Mesenchymal stem cell (in vitro differentiated cells and primary cell): ENCODE measurements around the gene RERE.

Experiments used
- DNase-seq: peaks from one replicate; pipeline ENCODE4 v3.0.0-alpha.2; 2013
- H2AFZ ChIP-seq: one replicate; pipeline ENCODE4 v1.6.1; 2013; ENCODE audit warnings: low read depth, mild to moderate bottlenecking, control low read depth, inconsistent platforms, low read length, moderate library complexity
- H2AK5ac ChIP-seq: 2 replicates; pipeline ENCODE4 v1.6.1; 2013; ENCODE audit warnings: low read length, moderate library complexity, mild to moderate bottlenecking, inconsistent platforms; ENCODE audit not compliant: severe bottlenecking
- H2BK120ac ChIP-seq: one replicate; pipeline ENCODE4 v1.6.1; 2013; ENCODE audit warnings: low read depth, mild to moderate bottlenecking, inconsistent platforms, low read length, moderate library complexity
- H2BK12ac ChIP-seq, 2 experiments: one replicate each; pipeline ENCODE4 v1.6.1; 2013; ENCODE audit warnings: inconsistent platforms in 2 of 2, low read length in 2 of 2, mild to moderate bottlenecking in 2 of 2, moderate library complexity in 2 of 2, control low read depth in 1 of 2
- H2BK15ac ChIP-seq: one replicate; pipeline ENCODE4 v1.6.1; 2013; ENCODE audit warnings: mild to moderate bottlenecking, low read depth, inconsistent platforms; ENCODE audit not compliant: poor library complexity, severe bottlenecking
- H2BK5ac ChIP-seq: 2 replicates; pipeline ENCODE4 v1.6.1; 2013; ENCODE audit warnings: low read depth, mild to moderate bottlenecking, low read length, control low read depth, inconsistent platforms; ENCODE audit not compliant: poor library complexity, severe bottlenecking
- H3K14ac ChIP-seq, 2 experiments: one replicate each; pipeline ENCODE4 v1.6.1; 2013; ENCODE audit warnings: inconsistent platforms in 2 of 2, low read length in 2 of 2, control low read depth in 1 of 2, mild to moderate bottlenecking in 1 of 2, moderate library complexity in 1 of 2
- H3K18ac ChIP-seq, 2 experiments: one replicate each; pipeline ENCODE4 v1.6.1; 2013; ENCODE audit warnings: inconsistent platforms in 2 of 2, low read length in 2 of 2, control low read depth in 1 of 2, low read depth in 1 of 2, mild to moderate bottlenecking in 1 of 2
- H3K23ac ChIP-seq, 2 experiments: one replicate each; pipeline ENCODE4 v1.6.1; 2013; ENCODE audit warnings: inconsistent platforms in 2 of 2, low read length in 2 of 2, mild to moderate bottlenecking in 2 of 2, moderate library complexity in 2 of 2, control low read depth in 1 of 2
- H3K27ac ChIP-seq: 2 replicates; pipeline ENCODE4 v1.5.1; 2013; ENCODE audit warnings: mild to moderate bottlenecking, moderate library complexity, low read length, control low read depth, inconsistent platforms; ENCODE audit not compliant: poor library complexity, severe bottlenecking
- H3K27me3 ChIP-seq, 2 experiments: 2 replicates each; pipeline versions ENCODE4 v1.6.1 to v1.7.0; 2013; ENCODE audit warnings: low read length in 2 of 2, mild to moderate bottlenecking in 2 of 2, moderate library complexity in 2 of 2, control low read depth in 1 of 2, inconsistent platforms in 1 of 2; ENCODE audit not compliant: control insufficient read depth in 1 of 2, insufficient read depth in 1 of 2
- H3K36me3 ChIP-seq, 2 experiments: 2 replicates each; pipeline versions ENCODE4 v1.6.1 to v1.7.0; 2013; ENCODE audit warnings: low read length in 2 of 2, control low read depth in 1 of 2, inconsistent platforms in 1 of 2, low read depth in 1 of 2, mild to moderate bottlenecking in 1 of 2; ENCODE audit not compliant: insufficient read depth in 2 of 2, control insufficient read depth in 1 of 2
- H3K4ac ChIP-seq, 2 experiments: one replicate each; pipeline ENCODE4 v1.6.1; 2013; ENCODE audit warnings: inconsistent platforms in 2 of 2, low read length in 2 of 2, mild to moderate bottlenecking in 2 of 2, moderate library complexity in 2 of 2, control low read depth in 1 of 2, low read depth in 1 of 2
- H3K4me1 ChIP-seq: 2 replicates; pipeline ENCODE4 v1.6.1; 2013; ENCODE audit warnings: low read depth, low read length, control low read depth; ENCODE audit not compliant: control insufficient read depth, insufficient read depth
- H3K4me2 ChIP-seq: 2 replicates; pipeline ENCODE4 v1.6.1; 2013; ENCODE audit warnings: low read length, mild to moderate bottlenecking, inconsistent platforms; ENCODE audit not compliant: poor library complexity, severe bottlenecking
- H3K4me3 ChIP-seq, 2 experiments: 2 replicates each; pipeline versions ENCODE4 v1.5.1 to v1.7.0; 2013; ENCODE audit warnings: low read length in 2 of 2, mild to moderate bottlenecking in 2 of 2, control low read depth in 1 of 2, low read depth in 1 of 2; ENCODE audit not compliant: insufficient read depth in 1 of 2
- H3K79me1 ChIP-seq: replicated peaks from 2 replicates; pipeline ENCODE4 v1.6.1; 2013; ENCODE audit warnings: mild to moderate bottlenecking, control low read depth, low read length, inconsistent platforms; ENCODE audit not compliant: poor library complexity, severe bottlenecking
- H3K9ac ChIP-seq: 2 replicates; pipeline ENCODE4 v1.7.0; 2013; ENCODE audit warnings: mild to moderate bottlenecking, low read length, moderate library complexity
- H3K9me3 ChIP-seq: 2 replicates; pipeline ENCODE4 v1.7.0; 2013; ENCODE audit warnings: mild to moderate bottlenecking, low read length; ENCODE audit not compliant: control insufficient read depth
- H4K8ac ChIP-seq: one replicate; pipeline ENCODE4 v1.6.1; 2013; ENCODE audit warnings: inconsistent platforms, mild to moderate bottlenecking, low read length, moderate library complexity
- H4K91ac ChIP-seq: one replicate; pipeline ENCODE4 v1.6.1; 2013; ENCODE audit warnings: mild to moderate bottlenecking, low read length, inconsistent platforms
- WGBS: methylation state at CpG from one replicate; pipeline ENCODE4 v1.1.7; 2013; ENCODE audit warnings: mixed read lengths; 5-methylcytosine and 5-hydroxymethylcytosine counted together

RERE gene

GRCh38 chr1:8604041-8604945 lies 213.1 kb downstream of the RERE start:
- H3K4me3 ChIP-seq = no peak overlapping the region
- DNase-seq = peak; percentile 49
- H2BK12ac ChIP-seq = no peak overlapping the region
- H3K4ac ChIP-seq = no peak overlapping the region
- H2AK5ac ChIP-seq = no peak overlapping the region
- 61% methylated on average over 3 of the region's 7 CpGs for WGBS
- H3K23ac ChIP-seq = no peak overlapping the region
- H2BK120ac ChIP-seq = no peak overlapping the region
- no peaks in the 10 kb centered on the region for H3K9me3 ChIP-seq
- H2AFZ ChIP-seq = no peak overlapping the region
- H3K36me3 ChIP-seq = no peaks in the 10 kb centered on the region
- H3K14ac ChIP-seq = no peak overlapping the region
- peak overlapping the region; percentile 17 for H3K27ac ChIP-seq
- no peak overlapping the region for H2BK15ac ChIP-seq
- H4K8ac ChIP-seq = peak overlapping the region; percentile 1
- H2BK5ac ChIP-seq = no peak overlapping the region
- H3K18ac ChIP-seq = peak overlapping the region in 1 of 2 experiments; percentile 29
- peaks cover 24% of the 10 kb centered on the region for H3K79me1 ChIP-seq
- H3K4me2 ChIP-seq = no peak overlapping the region
- no peak overlapping the region for H3K9ac ChIP-seq
- H3K27me3 ChIP-seq = no peaks in the 10 kb centered on the region
- peaks cover 3% of the 10 kb centered on the region for H3K4me1 ChIP-seq
- no peak overlapping the region for H4K91ac ChIP-seq

DNA sequence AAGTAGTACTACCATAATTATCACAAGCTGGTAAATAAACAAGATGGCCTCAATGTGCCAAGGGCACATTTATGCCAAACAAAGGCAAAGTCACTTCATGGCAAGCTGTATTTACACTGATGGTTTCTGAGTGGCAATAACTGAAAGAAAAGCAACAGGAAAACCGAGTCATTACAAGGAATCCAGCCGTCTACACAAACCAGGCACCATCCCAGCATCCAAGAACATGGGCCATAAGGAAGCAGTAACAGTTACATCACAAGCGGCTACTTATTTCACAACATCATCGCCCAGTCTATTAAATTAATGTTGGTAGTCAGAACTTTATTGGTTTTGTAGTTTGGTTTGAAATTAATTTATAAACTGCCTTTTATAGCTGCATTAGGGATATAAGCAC lies 214.2 kb downstream of the RERE start:
- no peak overlapping the region for H3K4me2 ChIP-seq
- no peak overlapping the region for H3K27ac ChIP-seq
- H2BK5ac ChIP-seq = no peak overlapping the region
- H3K4me1 ChIP-seq = peaks cover 8% of the 10 kb centered on the region
- 67% methylated on average over 2 of the region's 4 CpGs for WGBS
- no peak overlapping the region for H2BK120ac ChIP-seq
- H2AFZ ChIP-seq = no peak overlapping the region
- H2AK5ac ChIP-seq = no peak overlapping the region
- no peak overlapping the region for H2BK12ac ChIP-seq
- H3K27me3 ChIP-seq = no peaks in the 10 kb centered on the region
- H3K23ac ChIP-seq = no peak overlapping the region
- DNase-seq = peak; percentile 51
- H3K14ac ChIP-seq = no peak overlapping the region
- no peak overlapping the region for H3K18ac ChIP-seq
- H3K36me3 ChIP-seq = no peaks in the 10 kb centered on the region
- H3K4ac ChIP-seq = no peak overlapping the region
- no peak overlapping the region for H4K91ac ChIP-seq
- no peak overlapping the region for H4K8ac ChIP-seq
- H2BK15ac ChIP-seq = no peak overlapping the region
- H3K9ac ChIP-seq = no peak overlapping the region
- peaks cover 24% of the 10 kb centered on the region for H3K79me1 ChIP-seq
- no peak overlapping the region for H3K4me3 ChIP-seq
- no peaks in the 10 kb centered on the region for H3K9me3 ChIP-seq

DNA sequence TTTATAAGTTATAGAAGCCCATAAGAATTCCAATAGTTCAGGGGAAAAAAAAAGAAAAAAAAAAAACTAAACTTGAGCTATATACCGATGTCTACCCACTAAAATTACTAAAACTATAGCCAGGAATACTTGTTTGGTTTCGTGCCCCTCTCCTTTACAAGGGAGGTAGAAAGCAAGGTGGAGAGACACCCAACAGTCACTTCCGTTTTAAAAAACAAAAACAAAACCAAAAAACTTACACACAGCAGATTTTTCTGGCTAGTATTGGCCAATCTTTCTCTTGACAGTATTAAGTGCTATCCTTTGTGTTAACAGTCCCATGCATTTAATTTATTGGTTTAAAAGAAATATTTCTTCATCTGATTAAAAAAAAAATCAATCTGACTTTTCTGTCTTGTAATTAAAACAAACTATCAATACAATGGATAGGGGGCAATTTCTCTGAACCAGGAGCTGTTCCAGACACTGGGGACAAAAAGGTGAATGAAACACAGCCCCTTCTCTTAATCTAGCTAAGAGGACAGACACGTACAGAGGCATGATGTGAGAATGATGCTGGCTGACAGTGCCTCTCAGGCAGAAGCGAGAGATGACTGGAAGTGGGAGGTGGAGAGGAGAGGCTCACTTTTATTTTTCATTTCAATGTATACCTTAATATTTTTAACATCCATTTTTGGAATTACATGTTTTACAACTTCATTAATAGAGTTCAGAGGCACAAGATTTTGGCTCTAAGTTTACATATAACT lies 214.8 kb downstream of the RERE start:
- WGBS = 100% methylated on average over 2 of the region's 5 CpGs
- H3K9me3 ChIP-seq = no peaks in the 10 kb centered on the region
- H3K27ac ChIP-seq = no peak overlapping the region
- no peak overlapping the region for H3K23ac ChIP-seq
- H3K18ac ChIP-seq = no peak overlapping the region
- no peak overlapping the region for H4K91ac ChIP-seq
- peaks cover 10% of the 10 kb centered on the region for H3K4me1 ChIP-seq
- no peak overlapping the region for H3K9ac ChIP-seq
- no peak overlapping the region for H3K4me2 ChIP-seq
- H2BK120ac ChIP-seq = no peak overlapping the region
- no peaks in the 10 kb centered on the region for H3K27me3 ChIP-seq
- no peak overlapping the region for H2BK12ac ChIP-seq
- no peak overlapping the region for H4K8ac ChIP-seq
- no peak overlapping the region for H3K4ac ChIP-seq
- no peak overlapping the region for H3K4me3 ChIP-seq
- no peaks in the 10 kb centered on the region for H3K36me3 ChIP-seq
- H2BK5ac ChIP-seq = no peak overlapping the region
- H2BK15ac ChIP-seq = no peak overlapping the region
- peaks cover 21% of the 10 kb centered on the region for H3K79me1 ChIP-seq
- no peak for DNase-seq
- H2AK5ac ChIP-seq = no peak overlapping the region
- H3K14ac ChIP-seq = no peak overlapping the region
- no peak overlapping the region for H2AFZ ChIP-seq

DNA sequence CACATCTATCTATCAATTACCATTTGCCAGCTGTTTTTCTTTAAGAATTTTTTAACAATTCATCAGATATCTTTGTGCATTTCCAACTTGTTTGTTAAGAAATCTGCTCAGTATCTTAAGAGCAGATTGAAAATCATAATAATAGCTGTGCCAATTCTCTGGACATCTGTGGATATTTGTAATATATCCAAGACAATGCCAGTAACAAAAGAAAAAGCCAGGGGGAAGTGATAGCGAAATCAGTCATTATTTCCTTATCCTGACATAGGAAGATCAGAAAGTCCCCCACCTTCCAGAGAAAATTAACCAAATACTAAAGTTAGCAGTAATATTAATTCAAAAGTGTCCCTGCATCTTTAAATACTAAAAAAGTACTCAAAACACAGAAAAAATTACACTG lies 217.1 kb downstream of the RERE start:
- H3K18ac ChIP-seq = no peak overlapping the region
- peaks cover 10% of the 10 kb centered on the region for H3K4me1 ChIP-seq
- no peak overlapping the region for H2AK5ac ChIP-seq
- no peak overlapping the region for H3K9ac ChIP-seq
- no peak overlapping the region for H4K8ac ChIP-seq
- no peak overlapping the region for H2BK5ac ChIP-seq
- no peaks in the 10 kb centered on the region for H3K36me3 ChIP-seq
- no peak overlapping the region for H4K91ac ChIP-seq
- no peak overlapping the region for H2BK120ac ChIP-seq
- H3K79me1 ChIP-seq = peaks cover 19% of the 10 kb centered on the region
- no peak for DNase-seq
- H3K27me3 ChIP-seq = no peaks in the 10 kb centered on the region
- no CpG with 5 or more reads among the region's 1 CpG for WGBS
- no peaks in the 10 kb centered on the region for H3K9me3 ChIP-seq
- no peak overlapping the region for H3K4ac ChIP-seq
- H3K4me2 ChIP-seq = no peak overlapping the region
- no peak overlapping the region for H3K4me3 ChIP-seq
- H2AFZ ChIP-seq = no peak overlapping the region
- H3K23ac ChIP-seq = no peak overlapping the region
- H2BK15ac ChIP-seq = no peak overlapping the region
- H2BK12ac ChIP-seq = no peak overlapping the region
- no peak overlapping the region for H3K27ac ChIP-seq
- no peak overlapping the region for H3K14ac ChIP-seq
